ENCODE data around the gene MIR17HG. TPM values are rescaled to one million over a fixed set of nuclear protein-coding genes. Genes with fewer than 3 reads are reported as not detected.

MIR17HG gene
- total RNA-seq, 1 donor from 2014 or later: 27.0 TPM

DNA sequence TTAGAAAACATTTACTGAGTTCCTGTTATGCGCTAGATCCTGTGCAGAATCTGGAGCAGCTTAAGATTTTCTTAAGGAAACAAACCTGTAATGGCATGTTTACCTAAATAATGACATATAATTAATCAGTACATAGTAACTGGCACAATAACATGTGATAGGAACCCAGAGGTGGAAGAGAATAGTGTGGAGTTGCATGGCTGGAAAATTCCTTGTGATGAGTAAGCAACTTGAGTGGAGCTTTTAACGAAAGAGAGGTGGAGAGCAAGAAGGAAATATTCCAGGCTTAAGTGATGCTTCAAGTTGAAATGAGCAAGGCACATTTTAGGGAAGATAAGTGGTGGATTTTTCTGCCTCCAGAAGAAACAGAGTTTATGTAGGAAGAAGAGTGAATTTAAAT lies 41.7 kb downstream of the MIR17HG start:
- H3K4me3 Mint-ChIP-seq: no peak overlapping the region
- peaks cover 39% of the 10 kb centered on the region for H3K27me3 Mint-ChIP-seq
- intact Hi-C loops (cut with micrococcal nuclease): no loop called here
- no peaks in the 10 kb centered on the region for H3K9me3 Mint-ChIP-seq
- no peak overlapping the region for H3K27ac Mint-ChIP-seq
- ChIA-PET CTCF (no interaction called here), POLR2A (no interaction called here)
- TF ChIP-seq, protein P1, sequence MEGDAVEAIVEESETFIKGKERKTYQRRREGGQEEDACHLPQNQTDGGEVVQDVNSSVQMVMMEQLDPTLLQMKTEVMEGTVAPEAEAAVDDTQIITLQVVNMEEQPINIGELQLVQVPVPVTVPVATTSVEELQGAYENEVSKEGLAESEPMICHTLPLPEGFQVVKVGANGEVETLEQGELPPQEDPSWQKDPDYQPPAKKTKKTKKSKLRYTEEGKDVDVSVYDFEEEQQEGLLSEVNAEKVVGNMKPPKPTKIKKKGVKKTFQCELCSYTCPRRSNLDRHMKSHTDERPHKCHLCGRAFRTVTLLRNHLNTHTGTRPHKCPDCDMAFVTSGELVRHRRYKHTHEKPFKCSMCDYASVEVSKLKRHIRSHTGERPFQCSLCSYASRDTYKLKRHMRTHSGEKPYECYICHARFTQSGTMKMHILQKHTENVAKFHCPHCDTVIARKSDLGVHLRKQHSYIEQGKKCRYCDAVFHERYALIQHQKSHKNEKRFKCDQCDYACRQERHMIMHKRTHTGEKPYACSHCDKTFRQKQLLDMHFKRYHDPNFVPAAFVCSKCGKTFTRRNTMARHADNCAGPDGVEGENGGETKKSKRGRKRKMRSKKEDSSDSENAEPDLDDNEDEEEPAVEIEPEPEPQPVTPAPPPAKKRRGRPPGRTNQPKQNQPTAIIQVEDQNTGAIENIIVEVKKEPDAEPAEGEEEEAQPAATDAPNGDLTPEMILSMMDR (IDR thresholded peaks at IDR 0.05): no peak
- H3K4me1 Mint-ChIP-seq: no peaks in the 10 kb centered on the region
- DNase-seq (no peak), ATAC-seq (ENCODE audit: low read depth) (no peak)
- no peaks in the 10 kb centered on the region for H3K36me3 Mint-ChIP-seq (ENCODE audit: low read depth)

DNA sequence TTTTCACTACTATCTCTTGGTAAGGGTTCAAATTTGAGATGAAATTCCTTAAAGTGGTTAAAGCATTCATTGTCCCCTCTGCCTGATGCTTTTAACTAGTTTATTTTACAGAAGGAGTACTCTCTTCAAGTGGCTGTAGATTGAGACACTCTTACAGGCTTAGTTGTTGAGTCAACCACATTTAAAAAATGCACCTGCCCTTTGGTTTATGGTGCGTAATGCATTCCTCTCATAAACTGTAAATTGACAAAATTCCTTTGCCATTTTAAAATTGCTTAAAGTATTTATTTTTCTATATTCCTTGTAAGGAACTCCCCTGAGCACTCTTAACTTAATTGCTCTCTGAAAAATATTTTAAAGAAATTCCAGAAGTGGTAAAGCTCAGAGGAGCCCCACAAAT lies 50.1 kb downstream of the MIR17HG start:
- CTCF ChIA-PET: no interaction called here
- no peak for DNase-seq

DNA sequence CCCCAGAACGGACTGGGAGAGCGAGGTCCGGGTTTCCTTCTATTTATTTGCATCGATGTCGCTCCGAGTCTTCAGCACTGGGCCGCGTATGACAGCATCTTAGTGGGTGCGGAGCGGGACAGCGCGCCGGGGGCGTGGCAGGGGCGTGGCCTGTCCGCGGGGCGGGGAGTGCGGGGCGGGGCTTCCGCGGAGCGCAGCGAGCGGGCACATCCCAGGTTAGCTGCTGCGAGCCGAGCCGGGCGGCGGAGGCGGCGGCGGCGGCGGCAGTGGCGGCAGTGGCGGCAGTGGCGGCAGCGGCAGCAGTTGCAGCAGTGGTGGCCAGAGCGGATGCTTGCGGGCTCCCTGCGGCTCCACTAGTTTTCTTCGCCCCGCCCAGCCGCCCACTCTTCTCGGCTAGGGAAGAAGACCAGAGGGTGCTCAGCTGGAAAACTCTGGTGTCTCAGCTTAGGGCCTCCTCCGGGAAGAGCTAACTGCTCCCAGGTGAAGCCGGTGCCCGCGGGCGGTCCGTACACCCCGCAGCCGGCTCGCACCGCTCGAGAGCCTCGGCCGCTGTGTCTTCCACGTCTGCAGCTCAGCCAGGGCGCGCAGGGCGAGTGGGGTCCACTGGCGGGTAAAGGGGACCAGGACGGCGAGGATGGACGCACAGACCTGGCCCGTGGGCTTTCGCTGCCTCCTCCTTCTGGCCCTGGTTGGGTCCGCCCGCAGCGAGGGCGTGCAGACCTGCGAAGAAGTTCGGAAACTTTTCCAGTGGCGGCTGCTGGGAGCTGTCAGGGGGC lies 51.1 kb downstream of the MIR17HG start, which contains the start of gene GPC5:
GPC5 (plus strand) TSS at position 209 of the 776 bp plus-strand sequence.
- peak; percentile 99 for ATAC-seq (ENCODE audit: low read depth)
- ChIA-PET POLR2A (no interaction called here), CTCF (no interaction called here)
- Mint-ChIP-seq H3K36me3 (ENCODE audit: low read depth) (no peaks in the 10 kb centered on the region), H3K9me3 (no peaks in the 10 kb centered on the region), H3K4me1 (peaks cover 23% of the 10 kb centered on the region), H3K27me3 (peaks cover 22% of the 10 kb centered on the region), H3K4me3 (peak within 1 kb of the TSS; percentile 78), H3K27ac (no peak within 1 kb of the TSS)
- peak; percentile 74 for DNase-seq
- TF ChIP-seq, protein P1 (IDR thresholded peaks at IDR 0.05): no peak
- intact Hi-C loops (cut with micrococcal nuclease): loop anchor here (1.0 to 2.0 kb wide), 2 partner anchors 49 to 86 kb away; no protein-coding TSS in a partner anchor

More for the DNA sequence above, 50.1 kb downstream of the MIR17HG start:
- ATAC-seq (ENCODE audit: low read depth): no peak
- POLR2A ChIA-PET: no interaction called here
- no peak overlapping the region for H3K27ac Mint-ChIP-seq
- H3K27me3 Mint-ChIP-seq: peaks cover 22% of the 10 kb centered on the region
- no peak overlapping the region for H3K4me3 Mint-ChIP-seq
- intact Hi-C loops (cut with micrococcal nuclease): no loop called here
- H3K36me3 Mint-ChIP-seq (ENCODE audit: low read depth): no peaks in the 10 kb centered on the region
- H3K9me3 Mint-ChIP-seq: no peaks in the 10 kb centered on the region
- TF ChIP-seq, protein P1 (IDR thresholded peaks at IDR 0.05): no peak
- peaks cover 23% of the 10 kb centered on the region for H3K4me1 Mint-ChIP-seq

DNA sequence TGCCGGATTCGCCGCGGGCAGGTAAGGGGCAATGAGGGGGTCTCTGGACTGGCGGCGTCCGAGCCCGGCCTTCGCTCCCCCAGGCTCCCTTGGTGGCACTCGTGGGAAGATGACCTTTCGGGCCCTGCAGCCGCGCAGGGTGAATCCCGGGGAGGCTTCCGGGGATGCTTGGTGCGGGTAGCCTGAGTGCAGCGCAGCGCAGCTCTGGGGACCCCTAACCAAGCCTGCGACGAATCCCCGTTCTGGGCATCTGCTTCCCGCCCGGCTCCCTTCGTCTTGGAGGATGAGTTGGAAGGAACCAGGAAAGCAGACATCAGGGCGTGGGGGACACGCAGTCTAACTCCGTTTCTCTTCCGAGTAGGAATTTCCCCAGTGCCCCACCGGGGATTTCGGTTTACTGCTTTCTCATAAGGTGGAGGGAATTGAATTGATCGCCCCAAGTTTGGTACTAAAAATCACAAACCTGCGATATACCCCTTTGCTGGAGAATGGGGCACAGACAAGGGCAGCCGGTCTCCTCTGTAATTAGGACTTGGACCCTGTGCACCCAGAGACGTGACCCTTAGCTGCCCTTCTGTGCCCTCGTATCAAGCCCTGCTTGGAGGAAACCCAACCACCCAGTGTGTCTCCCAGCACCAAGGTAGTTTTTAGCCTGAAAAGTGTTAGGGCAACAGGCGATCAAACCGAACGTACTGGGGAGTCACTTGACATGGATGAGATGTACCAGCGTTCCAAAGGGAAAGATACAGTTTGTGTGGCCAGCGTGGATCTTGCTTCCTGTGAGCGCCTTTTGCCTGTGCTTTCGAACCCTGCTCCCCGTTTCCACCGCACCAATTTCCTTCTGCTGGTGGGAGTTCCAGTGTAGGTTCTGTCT lies 51.9 kb downstream of the MIR17HG start:
- Mint-ChIP-seq H3K4me3 (peak overlapping the region; percentile 75), H3K27me3 (peaks cover 14% of the 10 kb centered on the region), H3K9me3 (no peaks in the 10 kb centered on the region), H3K27ac (no peak overlapping the region), H3K36me3 (ENCODE audit: low read depth) (no peaks in the 10 kb centered on the region), H3K4me1 (peaks cover 23% of the 10 kb centered on the region)
- ATAC-seq (ENCODE audit: low read depth): no peak
- intact Hi-C loops (cut with micrococcal nuclease): loop anchor here (2.0 kb wide), 1 partner anchor 87 kb away; no protein-coding TSS in a partner anchor
- ChIA-PET POLR2A (no interaction called here), CTCF (no interaction called here)
- no peak for DNase-seq
- TF ChIP-seq, protein P1 (IDR thresholded peaks at IDR 0.05): no peak

DNA sequence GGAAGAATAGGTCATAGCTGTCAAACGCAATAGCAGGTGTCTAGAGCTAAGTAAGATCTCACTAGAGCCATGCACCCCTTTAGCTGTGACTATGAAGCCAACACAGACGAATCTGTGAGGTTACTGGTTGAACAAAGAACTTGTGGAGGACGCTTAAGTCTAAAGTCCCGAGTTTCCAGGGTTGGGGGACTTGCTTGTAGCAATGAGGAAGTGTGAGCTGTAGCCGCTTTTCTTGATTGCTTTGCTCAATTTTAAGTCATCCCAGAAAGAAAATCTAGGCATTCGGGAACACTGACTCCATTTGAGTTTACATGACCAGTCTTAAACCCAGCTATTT lies 52.5 kb downstream of the MIR17HG start:
- ATAC-seq (ENCODE audit: low read depth): no peak
- TF ChIP-seq, protein P1 (IDR thresholded peaks at IDR 0.05): no peak
- H3K9me3 Mint-ChIP-seq: no peaks in the 10 kb centered on the region
- peaks cover 8% of the 10 kb centered on the region for H3K27me3 Mint-ChIP-seq
- peak overlapping the region; percentile 75 for H3K4me3 Mint-ChIP-seq
- DNase-seq: no peak
- H3K27ac Mint-ChIP-seq: no peak overlapping the region
- ChIA-PET POLR2A (no interaction called here), CTCF (no interaction called here)
- intact Hi-C loops (cut with micrococcal nuclease): no loop called here
- no peaks in the 10 kb centered on the region for H3K36me3 Mint-ChIP-seq (ENCODE audit: low read depth)
- H3K4me1 Mint-ChIP-seq: peaks cover 23% of the 10 kb centered on the region
